ENCODE results near the gene SMG5. TPM values are rescaled to one million over a fixed set of nuclear protein-coding genes. Genes with fewer than 3 reads are reported as not detected.
"Not testable (repeated sequence)": the region's sequence is repeated elsewhere in the genome, so short reads cannot be mapped to it uniquely, and the experiment has no call there.

SMG5 gene, protein sequence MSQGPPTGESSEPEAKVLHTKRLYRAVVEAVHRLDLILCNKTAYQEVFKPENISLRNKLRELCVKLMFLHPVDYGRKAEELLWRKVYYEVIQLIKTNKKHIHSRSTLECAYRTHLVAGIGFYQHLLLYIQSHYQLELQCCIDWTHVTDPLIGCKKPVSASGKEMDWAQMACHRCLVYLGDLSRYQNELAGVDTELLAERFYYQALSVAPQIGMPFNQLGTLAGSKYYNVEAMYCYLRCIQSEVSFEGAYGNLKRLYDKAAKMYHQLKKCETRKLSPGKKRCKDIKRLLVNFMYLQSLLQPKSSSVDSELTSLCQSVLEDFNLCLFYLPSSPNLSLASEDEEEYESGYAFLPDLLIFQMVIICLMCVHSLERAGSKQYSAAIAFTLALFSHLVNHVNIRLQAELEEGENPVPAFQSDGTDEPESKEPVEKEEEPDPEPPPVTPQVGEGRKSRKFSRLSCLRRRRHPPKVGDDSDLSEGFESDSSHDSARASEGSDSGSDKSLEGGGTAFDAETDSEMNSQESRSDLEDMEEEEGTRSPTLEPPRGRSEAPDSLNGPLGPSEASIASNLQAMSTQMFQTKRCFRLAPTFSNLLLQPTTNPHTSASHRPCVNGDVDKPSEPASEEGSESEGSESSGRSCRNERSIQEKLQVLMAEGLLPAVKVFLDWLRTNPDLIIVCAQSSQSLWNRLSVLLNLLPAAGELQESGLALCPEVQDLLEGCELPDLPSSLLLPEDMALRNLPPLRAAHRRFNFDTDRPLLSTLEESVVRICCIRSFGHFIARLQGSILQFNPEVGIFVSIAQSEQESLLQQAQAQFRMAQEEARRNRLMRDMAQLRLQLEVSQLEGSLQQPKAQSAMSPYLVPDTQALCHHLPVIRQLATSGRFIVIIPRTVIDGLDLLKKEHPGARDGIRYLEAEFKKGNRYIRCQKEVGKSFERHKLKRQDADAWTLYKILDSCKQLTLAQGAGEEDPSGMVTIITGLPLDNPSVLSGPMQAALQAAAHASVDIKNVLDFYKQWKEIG
- polyA plus RNA-seq (2013, experiment 1 of 2; ENCODE audit: insufficient read length) = 43.5 TPM
- 42.4 TPM for polyA plus RNA-seq (2013, experiment 2 of 2; ENCODE audit: insufficient read length)

DNA sequence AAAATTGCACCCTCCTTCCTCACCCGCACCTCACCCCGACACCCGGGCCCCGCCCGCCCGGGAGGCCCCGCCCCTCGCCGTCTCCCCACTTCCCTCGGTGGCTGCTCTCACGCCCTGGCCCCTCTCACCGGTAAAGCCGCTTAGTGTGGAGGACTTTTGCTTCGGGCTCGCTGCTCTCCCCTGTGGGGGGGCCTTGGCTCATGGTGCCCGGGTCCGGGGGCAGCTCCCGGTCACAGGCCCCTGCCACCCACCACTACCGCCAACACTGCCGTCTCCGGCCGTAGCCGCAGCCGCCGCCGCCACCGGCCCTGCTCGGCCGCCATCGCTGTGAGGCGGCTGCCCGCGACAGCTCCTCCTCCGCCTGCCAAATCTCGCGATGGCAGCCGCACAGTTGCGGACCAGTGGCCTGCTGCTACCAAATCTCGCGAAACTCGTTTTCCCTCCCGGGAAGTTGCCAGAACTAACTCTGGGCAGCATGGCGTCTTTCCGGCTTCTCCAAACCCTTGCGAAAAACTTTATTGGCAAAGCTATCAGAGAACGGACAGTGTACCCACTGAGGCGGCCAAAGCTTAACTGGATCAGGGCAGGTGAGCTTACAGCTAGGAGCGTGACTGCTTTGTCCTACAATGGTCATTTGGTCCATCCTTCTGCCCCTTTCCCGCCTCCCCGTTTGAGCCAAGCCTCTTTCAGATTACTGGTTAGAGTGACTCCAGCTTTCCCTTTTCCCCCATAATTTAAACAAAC is at the start of gene SMG5:
Gene SMG5, minus strand, starts transcription at position 347 of the 744 bp plus-strand sequence. Its CDS starts 145 bp downstream, at position 202.
- peak; percentile 99 for DNase-seq

DNA sequence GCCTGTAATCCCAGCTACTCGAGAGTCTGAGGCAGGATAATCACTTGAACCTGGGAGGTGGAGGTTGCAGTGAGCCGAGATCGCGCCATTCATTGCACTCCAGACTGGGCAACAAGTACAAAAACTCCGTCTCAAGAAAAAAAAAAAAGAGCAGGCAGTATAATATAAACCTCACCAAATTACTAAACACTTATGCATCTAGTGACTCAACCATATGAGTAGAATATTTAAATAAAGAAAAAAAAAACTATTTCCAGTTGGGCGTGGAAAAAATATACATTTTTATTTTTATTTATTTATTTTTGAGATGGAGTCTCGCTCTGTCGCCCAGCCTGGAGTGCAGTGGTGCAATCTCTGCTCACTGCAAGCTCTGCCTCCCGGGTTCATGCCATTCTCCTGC is 40.6 kb upstream of the SMG5 start:
- not testable (repeated sequence) for DNase-seq

DNA sequence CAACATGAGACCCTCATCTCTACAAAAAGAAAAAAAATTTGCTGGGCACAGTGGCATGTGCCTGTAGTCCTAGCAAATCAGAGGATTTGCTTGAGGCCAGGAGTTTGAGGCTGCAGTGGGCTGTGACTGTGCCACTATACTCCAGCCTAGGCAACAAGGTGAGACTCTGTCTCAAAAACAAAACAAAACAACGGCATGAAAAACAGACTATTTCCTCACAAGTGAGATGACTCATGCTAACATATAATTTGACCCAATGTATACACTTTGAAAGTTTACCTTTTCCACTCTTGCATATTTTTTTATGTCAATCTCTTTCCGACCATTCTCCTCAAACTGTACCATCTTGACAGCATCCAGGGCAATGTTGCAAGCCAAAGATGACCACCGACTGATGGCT is 37.9 kb upstream of the SMG5 start:
- DNase-seq = no peak

DNA sequence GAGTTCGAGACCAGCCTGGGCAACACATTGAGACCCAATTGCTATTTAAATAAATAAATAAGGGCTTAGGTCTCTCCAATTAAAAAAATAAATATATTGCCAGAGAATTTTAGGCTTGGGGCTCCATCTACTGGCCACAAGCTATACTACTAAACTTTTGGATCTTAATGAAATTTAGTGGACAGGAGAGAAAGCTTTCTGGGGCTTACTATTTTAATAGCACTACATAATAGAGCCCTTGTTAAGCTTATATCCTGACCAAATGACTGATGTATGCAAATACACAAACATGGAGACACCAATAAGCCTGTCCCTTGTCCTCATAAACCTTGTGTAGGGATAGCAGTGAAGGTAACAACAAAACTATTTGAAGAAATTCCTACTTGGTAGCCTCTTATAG is 37.0 kb upstream of the SMG5 start:
- DNase-seq = peak; percentile 36

DNA sequence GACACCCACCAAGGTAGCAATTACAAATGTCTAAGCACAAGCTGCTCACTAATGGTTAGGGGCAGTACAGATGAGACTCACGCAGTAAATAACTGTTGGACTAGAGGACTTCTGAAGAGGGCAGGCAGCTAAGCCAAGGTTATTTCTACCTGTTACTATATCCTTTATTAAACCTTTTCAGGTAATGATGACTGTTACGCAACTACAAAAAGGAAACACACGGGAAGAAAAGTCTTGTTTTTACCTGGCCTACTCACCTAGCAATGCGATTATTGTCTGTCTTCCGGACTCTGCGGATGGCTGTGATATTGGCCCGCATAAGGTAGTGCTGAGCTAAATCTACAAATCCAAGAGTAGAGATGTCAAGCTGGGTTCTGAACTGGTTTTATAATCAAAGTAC is 34.3 kb upstream of the SMG5 start:
- DNase-seq = no peak

DNA sequence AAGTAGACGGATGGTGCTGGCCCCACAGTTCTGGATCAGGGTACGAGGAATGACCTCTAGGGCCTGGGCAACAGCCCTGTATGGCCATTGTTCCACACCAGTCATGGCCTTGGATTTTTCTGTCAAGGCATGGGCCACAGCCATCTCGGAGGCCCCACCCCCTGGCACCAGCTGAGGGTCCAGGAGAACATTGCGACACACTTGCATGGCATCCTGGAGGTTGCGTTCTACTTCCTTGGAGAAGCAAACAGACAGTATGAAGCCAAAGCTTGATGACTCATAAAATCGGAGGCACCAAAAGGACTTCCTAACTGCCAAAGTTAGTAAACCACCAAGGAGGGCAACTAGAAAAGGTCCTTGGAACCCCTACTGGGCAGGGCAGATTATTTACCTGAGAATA is 28.3 kb upstream of the SMG5 start:
- DNase-seq = no peak

DNA sequence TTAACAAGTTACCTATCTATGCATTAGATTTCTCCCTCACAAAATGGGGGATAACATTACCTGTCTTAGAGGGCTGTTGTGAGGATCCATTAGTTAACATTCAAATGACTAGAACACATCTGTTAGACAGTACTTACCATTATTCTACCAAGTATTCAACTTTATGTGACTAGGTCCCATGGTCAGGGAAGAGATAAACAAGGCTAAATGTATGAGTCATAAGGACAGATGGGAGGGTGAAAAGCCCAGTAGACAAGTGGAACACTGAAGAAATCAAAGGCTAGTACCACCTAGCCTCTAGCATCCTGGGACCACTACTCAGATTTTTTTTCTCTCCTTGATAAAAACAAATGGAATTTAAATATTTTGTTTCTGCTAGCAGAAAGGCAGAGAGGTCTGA is 25.5 kb upstream of the SMG5 start:
- no peak for DNase-seq

DNA sequence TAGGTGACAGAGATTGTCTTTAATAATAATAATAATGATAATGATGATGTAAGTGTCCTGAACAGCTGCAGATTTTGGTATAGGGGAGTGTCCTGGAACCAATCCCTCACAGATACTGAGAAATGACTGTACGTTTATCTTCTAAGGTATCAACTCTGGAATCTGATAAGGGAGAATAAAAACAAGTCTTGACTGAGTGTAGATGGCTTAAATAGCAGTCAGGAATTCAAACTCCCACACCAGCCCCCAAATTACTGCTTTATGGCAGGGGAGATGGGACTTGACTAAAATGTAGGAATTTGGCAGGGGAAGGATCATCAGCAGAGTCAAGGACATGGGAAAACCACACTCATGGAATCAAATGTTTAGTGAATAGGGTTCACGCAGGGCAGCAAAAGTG is 22.6 kb upstream of the SMG5 start:
- DNase-seq = no peak

DNA sequence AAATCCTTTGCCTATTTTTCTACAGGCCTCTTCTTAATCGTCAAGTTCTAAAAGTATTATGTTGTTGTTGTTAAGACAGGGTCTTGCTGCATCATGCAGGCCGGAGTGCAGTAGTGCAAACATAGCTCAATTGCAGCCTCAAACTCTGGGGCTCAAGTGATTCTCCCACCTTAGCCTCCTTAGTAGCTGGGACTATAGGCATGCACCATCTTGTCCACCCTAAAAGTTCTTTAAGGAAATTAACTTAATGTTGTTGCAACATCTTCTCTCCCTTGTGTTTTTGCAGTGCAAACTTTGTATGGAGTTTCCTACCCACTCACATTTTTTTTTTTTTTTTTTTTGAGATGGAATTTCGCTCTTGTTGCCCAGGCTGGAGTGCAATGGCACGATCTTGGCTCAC is 20.6 kb upstream of the SMG5 start:
- DNase-seq = no peak

DNA sequence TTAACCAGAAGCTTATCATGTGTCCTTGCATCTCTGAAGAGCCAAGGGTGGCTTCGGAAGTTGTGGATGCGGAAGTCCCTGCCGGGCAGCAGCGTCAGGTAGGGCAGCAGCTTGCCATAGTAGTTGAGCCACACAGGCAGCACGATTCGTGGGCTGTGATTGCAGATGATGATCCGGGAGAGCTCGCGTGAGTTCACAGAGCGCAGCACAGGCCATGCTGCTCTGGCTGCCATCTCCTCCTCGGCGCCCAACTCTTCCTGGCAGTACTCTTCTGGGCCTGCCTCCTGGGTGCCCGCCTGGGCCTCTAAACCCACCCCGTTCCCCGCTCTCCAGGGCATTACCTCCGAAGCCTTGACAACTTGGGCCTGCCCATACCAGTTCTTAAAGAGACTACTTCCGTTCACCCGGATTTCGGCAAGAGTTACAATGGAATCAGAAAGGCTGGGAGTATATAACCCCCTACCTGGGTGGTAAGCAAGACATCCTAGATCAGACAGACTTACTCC is 16.3 kb upstream of the SMG5 start, which contains the start of gene VHLL:
Gene VHLL, minus strand, starts transcription at position 456 of the 506 bp plus-strand sequence. Its CDS starts 118 bp downstream, at position 338.
- DNase-seq = no peak

DNA sequence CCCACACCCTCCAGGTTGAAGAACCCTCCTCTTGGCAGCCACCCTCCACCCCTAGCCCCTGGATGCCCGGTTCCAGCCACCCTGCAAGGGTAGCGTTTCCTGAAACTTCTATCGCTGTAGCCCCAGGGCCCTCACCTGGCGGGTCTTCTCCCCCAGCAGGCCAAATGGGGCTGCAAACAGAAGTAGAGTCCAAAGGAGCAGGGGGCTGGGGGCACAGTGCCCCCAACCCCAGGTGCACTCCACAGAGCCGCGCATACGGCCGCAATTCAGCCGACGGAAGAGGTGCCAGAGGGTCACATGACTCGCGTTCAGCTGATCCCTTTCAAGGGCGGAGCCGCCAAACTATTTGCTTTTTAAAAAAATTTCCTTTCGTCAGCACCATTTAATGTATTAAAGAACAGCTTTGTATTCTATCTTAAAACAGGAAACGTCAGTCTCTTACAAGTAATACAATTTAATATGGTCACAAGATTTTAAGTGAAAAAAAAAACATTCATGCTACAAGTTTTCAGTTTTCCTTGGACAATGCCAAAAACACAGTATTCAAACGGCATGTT is 12.8 kb upstream of the SMG5 start, which contains the start of gene GLMP:
Gene GLMP, minus strand, starts transcription at position 289 of the 557 bp plus-strand sequence. Its CDS starts 34 bp downstream, at position 255.
- DNase-seq = peak; percentile 71

DNA sequence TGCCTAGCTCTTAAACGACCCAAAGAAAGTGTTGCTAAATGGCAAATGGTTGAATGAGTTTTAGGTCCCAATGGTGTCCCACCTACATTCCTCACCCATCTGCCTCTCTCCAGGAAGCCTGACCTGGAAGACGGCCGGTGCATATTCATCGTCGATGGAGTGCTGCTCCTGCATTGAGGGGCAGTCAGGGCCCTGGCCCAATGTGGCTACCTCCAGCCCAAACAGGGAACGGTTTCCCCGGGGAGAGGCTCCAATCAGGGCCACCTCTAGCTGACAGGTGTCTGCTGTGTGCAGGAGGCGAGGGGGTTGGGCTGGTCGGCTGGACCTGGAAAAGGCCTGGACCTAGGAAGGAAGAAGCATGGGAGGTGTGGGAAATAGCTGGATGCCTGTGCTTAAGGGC is 11.3 kb upstream of the SMG5 start:
- DNase-seq = no peak

DNA sequence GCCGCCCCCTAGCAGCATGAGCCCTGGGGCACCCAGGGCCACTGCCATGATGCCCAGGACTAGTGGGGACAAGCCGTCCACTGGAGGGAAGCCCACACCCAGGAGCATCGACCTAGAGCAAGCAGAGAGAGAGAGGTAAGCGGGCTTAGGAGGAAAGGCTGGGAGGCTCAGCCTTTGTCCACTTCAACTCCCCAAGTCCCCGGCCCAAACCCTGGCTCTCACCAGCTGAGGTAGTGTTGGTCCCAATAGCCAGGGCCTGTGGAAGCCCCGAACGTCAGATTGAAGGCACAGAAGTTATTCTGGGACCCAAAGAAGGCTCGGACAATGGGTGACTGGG is 10.4 kb upstream of the SMG5 start:
- no peak for DNase-seq

DNA sequence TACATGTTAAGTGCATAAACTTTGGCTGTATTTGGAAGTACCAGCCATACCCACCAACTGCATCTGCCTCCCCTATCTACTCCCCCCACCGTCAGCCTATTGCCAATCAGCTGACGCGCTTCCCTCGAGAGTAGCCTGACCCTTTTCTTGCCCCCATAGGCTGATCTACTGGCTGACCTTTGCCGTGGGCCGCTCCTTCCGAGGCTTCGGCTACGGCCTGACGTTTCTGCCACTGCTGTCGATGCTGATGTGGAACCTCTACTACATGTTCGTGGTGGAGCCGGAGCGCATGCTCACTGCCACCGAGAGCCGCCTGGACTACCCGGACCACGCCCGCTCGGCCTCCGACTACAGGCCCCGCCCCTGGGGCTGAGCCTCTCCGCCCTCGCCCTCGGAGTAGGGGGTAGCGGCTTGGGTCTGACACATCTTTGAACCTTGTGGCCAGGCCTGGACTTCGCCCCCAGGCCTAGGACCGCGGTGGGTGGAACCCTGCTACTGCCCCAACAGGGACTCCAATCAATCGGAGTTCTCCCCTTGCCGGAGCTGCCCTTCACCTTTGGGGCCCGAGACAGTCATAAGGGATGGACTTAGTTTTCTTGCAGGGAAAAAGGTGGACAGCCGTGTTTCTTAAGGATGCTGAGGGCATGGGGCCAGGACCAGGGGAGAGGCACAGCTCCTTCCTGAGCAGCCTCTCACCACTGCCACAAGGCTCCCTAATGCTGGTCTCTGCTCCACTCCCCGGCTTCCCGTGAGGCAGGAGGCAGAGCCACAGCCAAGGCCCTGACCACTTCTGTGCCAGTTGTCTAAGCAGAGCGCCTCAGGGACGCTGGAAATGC is 8.8 kb upstream of the SMG5 start:
- DNase-seq = peak; percentile 83

DNA sequence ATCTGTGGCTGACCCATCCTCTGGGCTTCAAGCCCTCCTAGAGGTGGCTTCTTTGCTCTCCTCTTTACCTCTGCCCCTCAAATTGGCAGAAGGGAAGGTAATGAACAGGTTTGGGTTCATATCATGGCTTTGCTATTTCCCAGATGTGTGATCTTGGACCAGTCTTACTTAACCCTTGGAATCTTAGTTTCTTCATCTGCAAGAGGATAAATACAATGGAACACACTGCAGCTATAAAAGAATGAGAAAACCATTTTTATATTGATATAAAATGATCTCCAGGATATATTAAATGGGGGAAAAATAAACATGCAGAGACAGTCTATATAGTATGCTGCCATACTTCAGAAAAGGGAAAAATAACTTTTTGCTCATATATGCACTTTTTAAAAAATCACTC is 7.2 kb upstream of the SMG5 start:
- DNase-seq = no peak

DNA sequence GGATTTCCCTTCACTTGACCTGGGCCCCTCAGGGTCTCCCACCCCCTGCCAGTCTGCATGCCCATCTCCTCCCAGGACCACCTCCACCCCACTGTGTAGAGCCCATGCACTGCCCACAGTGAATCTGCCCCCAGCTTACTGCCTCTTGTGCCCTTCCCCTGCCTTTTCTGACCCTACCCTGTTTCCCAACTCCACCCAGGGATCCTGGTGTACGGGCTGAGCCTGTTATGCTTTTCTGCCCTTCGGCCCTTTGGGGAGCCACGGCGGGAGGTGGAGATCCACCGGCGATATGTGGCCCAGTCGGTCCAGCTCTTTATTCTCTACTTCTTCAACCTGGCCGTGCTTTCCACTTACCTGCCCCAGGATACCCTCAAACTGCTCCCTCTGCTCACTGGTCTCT is 3.4 kb upstream of the SMG5 start:
- no peak for DNase-seq

DNA sequence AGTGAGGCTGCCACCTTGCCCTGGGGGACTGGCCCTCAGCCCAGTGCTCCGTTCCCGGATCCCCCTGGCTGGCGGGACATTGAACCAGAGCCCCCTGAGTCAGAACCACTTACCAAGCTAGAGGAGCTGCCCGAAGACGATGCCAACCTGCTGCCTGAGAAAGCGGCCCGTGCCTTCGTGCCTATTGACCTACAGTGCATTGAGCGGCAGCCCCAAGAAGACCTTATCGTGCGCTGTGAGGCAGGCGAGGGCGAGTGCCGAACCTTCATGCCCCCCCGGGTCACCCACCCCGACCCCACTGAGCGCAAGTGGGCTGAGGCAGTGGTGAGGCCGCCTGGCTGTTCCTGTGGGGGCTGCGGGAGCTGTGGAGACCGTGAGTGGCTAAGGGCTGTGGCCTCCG is 2.8 kb upstream of the SMG5 start:
- no peak for DNase-seq

DNA sequence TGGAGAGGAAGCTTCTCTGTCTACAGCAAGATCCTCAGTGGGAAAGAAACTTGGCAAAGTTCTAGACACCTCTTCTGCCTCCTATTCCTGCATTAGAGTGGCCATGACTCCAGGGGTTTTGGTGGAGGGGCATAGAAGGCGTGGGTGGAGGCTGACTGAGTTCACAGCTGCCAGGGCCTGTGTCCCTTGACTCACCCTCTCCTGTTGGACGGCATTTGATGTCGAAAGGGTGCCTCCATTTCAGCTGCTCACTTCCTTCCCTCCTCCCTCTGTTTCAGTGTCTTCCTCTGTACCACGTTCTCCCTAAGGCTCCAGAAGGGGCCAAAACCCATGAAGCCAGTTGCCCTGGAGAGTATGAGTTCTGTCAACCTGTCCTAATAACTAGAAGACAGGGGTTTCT is 2.1 kb upstream of the SMG5 start:
- DNase-seq = no peak

DNA sequence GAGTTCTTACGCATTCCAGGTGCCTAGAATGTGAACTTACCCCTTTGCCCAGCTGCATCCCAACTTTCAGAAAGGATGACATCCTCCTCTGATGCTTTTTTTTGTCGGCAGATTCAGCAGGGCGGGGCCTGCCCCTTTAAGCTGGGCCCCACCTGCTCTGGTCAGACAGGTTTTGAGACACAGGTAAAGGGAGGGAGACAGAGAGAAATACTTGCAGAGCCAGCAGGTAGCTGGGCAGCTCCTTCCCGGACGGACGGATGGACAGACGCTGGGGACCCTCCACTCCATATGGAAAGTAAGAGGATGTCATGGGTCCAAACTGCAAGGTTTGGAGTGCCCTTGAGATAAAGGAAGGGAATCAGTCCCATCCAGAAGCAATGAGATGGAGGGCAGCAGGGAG is 1.5 kb upstream of the SMG5 start, which contains the start of gene TMEM79:
Gene TMEM79, plus strand, starts transcription at position 214 of the 400 bp plus-strand sequence. CDS start 902 bp downstream, outside the sequence.
- no peak for DNase-seq

DNA sequence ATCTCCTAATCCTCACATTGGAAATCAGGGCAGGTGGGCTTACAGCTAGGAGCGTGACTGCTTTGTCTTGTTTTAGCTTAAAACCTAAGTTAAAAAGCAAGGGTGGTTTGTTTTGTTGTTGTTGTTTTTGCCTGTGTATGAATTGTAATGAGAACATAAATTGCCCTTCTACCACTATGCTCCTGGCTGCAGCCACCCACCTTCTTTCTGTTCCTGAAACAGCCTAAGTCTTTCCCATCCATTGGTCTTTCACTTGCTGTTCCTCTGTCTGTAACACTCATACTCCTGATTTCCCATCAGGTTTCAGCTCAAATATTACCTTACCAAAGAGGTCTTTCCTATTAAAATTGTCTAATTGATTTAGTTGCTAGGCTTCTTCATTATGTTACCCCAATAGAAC is 896 bp upstream of the SMG5 start:
- no peak for DNase-seq

Data from fibroblast of skin of scalp (primary cell).